KOPT-K1 (cell line): ENCODE data around the gene DIPK1B.
A peak's percentile ranks its signal among the peaks of the same experiment; 100 is the strongest.

ENCODE experiments used
- H3K27ac ChIP-seq: fragments of 200-600 bp; sonication (generic); 2 replicates; pipeline ENCODE4 v1.5.1; 2016; ENCODE audit warnings: antibody characterized with exemption, mild to moderate bottlenecking, low read depth, low read length; ENCODE audit not compliant: poor library complexity, severe bottlenecking
- H3K36me3 ChIP-seq: fragments of 200-600 bp; sonication (generic); 2 replicates; pipeline ENCODE4 v1.5.1; 2017; ENCODE audit warnings: antibody characterized with exemption, mild to moderate bottlenecking, low read length, moderate library complexity; ENCODE audit not compliant: insufficient read depth
- H3K9me3 ChIP-seq: fragments of 200-600 bp; sonication (generic); 2 replicates; pipeline ENCODE4 v1.5.1; 2017; ENCODE audit warnings: antibody characterized with exemption, low read length, mild to moderate bottlenecking; ENCODE audit not compliant: insufficient read depth, poor library complexity, severe bottlenecking

DIPK1B gene

GRCh38 chr9:136689108-136689460 is 23.3 kb upstream of the DIPK1B start:
- H3K9me3 ChIP-seq = no peaks in the 10 kb centered on the region
- H3K27ac ChIP-seq = no peak overlapping the region
- H3K36me3 ChIP-seq = no peaks in the 10 kb centered on the region

- Histone ChIP-seq H3K36me3 (no peaks in the 10 kb centered on the region), H3K27ac (no peak overlapping the region), H3K9me3 (no peaks in the 10 kb centered on the region)
Observed at GRCh38 chr9:136690104-136690805, 22.1 kb upstream of the DIPK1B start.

- Histone ChIP-seq H3K9me3 (no peaks in the 10 kb centered on the region), H3K27ac (no peak overlapping the region)
Observed at GRCh38 chr9:136690806-136691261, 21.5 kb upstream of the DIPK1B start.

GRCh38 chr9:136691316-136692184 is 20.8 kb upstream of the DIPK1B start:
- no peaks in the 10 kb centered on the region for H3K9me3 ChIP-seq
- no peaks in the 10 kb centered on the region for H3K36me3 ChIP-seq
- H3K27ac ChIP-seq = no peak overlapping the region

More at GRCh38 chr9:136690806-136691261, 21.5 kb upstream of the DIPK1B start:
- H3K36me3 ChIP-seq = no peaks in the 10 kb centered on the region

DNA sequence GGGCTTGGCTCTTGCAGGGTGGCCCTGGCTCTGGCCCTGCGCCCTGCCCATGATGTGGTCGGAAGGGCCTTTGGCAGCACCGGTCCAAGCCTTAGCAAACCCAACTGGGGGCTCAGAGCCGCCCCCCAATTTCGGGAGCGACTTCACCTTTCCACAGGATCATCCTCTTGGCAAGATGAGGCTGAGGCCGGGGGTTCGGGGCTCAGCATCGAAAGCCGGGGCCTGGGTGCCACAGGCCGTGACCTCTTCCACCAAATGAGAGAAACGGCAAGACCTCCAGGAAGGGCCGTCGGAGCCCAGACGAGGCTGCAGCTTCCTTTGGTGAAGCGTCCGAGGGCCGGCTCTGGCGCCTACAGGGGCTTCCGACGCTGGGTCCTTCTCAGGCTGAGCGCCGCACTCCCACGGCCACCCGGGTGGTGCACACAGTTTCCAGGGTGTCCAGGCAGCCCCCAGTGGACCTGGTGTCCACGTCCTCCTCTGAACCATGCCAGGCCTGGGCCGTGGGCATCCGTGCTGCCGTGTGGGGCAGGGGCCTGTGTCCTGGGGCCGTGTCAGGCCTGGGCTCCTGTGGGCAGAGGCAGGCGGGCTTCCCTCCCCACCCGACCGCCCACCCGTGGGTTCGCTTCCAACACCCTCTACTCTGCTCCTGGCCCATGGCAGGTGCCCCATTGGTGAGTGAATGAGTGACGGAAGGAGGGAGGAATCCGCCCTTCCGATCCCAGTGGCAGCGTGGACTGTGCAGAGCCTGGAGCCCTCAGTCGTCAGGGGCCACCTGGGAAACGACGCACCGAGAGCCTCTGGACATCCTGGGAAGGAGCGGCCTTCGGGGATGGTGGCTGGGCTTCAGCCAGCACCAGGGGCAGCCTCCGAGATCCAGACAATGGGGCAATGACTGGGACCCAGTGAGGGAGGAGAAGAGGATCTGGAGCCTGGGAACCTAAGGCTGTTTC is 19.9 kb upstream of the DIPK1B start:
- Histone ChIP-seq H3K9me3 (no peaks in the 10 kb centered on the region), H3K36me3 (no peaks in the 10 kb centered on the region), H3K27ac (no peak overlapping the region)

DNA sequence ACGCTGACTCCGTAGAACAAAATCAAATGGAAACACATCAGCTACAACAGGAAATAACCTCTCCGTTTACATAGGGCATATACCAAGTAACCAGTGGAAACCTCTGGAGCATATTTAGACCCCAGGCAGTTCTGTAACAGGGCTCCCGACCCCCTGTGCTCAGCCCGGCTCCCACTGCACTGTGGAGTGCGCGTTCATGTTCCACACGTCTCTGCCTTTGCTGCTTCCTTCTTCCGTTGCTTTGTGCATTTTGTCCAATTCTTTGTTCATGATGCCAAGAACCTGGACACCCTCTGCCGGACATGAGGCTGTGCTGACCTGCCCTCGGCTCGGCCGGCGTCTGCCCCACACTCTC is 19.3 kb upstream of the DIPK1B start:
- Histone ChIP-seq H3K27ac (no peak overlapping the region), H3K9me3 (no peaks in the 10 kb centered on the region), H3K36me3 (no peaks in the 10 kb centered on the region)

DNA sequence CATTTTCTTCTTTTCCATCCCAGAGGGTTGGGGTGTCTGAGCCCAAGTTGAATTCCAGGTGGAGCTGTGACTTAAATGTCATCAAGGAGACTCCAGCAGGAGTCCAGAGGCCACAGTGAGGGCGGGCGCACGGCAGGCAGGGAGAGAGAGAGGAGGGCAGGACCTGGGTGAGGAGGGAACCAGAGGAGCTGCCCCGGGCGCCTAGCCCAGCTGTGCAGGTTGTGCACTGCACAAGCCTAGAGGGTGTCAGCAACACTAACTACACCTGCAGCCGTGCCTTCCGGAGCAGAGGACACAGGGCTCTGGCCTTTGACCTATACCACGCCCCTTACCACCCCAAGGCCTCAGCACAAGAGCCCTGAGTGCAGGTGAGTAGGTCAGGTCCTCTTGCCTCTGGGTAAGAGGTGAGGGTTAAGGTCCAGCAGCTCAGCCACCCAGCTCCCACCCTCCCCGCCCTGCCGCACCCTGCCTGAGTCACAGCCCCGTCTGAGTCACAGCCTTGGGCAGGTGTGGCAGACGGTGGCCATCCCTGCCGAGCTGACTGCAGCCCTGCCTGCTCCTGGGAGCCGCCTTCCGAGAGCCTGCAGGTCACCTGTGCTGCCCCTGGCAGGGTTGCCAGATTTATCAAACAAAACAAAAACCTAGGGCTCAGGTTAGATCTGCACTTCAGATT is 18.7 kb upstream of the DIPK1B start:
- no peak overlapping the region for H3K27ac ChIP-seq
- no peaks in the 10 kb centered on the region for H3K36me3 ChIP-seq
- no peaks in the 10 kb centered on the region for H3K9me3 ChIP-seq

DNA sequence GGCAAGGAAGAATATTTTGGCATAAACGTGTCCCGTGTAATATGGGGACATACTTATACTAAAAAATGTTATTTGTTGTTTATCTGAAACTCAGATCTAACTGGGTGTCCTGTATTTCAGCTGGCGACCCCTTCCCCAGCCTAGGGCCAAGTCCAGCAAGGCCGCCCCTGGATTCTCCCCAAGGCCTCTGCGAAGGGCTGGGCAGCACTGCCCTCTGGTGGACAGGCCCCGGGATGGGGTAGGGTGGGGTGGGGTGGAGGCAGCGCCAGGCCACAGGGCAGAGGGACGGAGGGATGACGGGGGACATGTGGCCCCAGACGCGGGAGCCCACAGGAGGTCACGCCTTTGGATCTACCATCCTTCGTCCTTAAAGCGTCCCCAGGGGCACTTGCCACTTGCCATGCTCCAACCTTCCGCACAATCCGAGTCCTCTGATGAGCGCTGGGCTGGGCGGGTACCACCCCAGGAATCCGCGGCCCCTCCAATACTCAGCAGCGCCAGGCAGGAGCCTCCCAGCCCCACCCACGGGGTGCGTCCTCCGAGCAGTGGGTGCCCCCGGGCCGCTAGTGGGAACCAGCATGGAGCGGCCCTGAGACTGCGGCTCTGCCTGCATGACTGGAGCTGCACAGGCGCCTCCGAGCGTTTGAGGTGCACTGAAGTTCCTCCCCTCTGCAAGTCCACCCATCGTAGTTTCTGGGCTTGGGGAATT is 18.1 kb upstream of the DIPK1B start:
- no peak overlapping the region for H3K27ac ChIP-seq
- H3K36me3 ChIP-seq = no peaks in the 10 kb centered on the region
- H3K9me3 ChIP-seq = no peaks in the 10 kb centered on the region

- Histone ChIP-seq H3K27ac (no peak overlapping the region), H3K9me3 (no peaks in the 10 kb centered on the region), H3K36me3 (no peaks in the 10 kb centered on the region)
Observed at GRCh38 chr9:136694872-136695247, 17.5 kb upstream of the DIPK1B start.

- H3K36me3 ChIP-seq = no peaks in the 10 kb centered on the region
- H3K27ac ChIP-seq = peak overlapping the region; percentile 28
- H3K9me3 ChIP-seq = no peaks in the 10 kb centered on the region
Observed at GRCh38 chr9:136695435-136695895, 16.9 kb upstream of the DIPK1B start.

DNA sequence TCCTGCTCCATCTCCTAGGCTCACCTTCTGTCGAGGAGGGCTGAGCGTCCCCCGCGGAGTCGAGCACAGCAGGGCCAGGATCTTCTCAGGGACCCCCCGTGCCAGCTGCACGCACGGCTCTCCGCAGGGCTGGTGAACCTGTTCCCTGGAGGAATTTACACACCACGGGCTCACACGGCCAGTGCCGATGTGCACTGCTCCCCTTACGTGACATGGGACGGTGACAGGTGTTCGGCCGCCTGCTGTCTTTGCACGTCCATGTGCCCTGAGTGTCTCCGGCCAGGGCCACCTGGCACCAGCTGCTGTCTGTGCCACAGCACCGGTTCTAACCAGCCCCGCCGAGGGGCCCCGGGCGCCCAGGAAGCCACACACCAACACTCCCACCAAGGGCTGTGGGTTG is 16.4 kb upstream of the DIPK1B start:
- Histone ChIP-seq H3K9me3 (no peaks in the 10 kb centered on the region), H3K27ac (peak overlapping the region; percentile 28)

DNA sequence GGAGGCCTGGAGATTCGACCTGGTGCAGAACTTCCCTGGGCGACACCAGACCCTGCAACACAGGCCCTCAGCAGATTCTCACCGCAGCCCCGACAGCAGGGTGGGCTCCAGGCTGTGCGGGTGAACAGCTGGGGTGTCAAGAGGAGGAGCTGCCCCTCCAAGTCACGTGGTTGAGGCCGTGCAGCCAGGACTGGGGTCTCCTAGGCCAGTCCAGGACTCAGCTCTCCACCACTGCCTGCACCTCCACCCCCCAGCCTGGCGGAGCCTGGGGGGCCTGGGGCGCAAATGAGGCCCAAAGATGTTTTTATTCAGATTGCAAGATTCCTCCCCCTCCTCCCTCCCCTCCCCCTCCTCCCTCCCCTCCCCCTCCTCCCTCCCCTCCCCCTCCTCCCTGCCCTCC is 15.9 kb upstream of the DIPK1B start:
- H3K27ac ChIP-seq = peak overlapping the region; percentile 28
- no peaks in the 10 kb centered on the region for H3K9me3 ChIP-seq
- H3K36me3 ChIP-seq = no peaks in the 10 kb centered on the region

More for the DNA sequence above, 16.4 kb upstream of the DIPK1B start:
- no peaks in the 10 kb centered on the region for H3K36me3 ChIP-seq

- Histone ChIP-seq H3K9me3 (no peaks in the 10 kb centered on the region), H3K36me3 (no peaks in the 10 kb centered on the region), H3K27ac (no peak overlapping the region)
Observed at GRCh38 chr9:136697146-136697820, 15.1 kb upstream of the DIPK1B start.
